Lung (tissue), 4 donors: ENCODE measurements around the gene LCE1E. TPM values are rescaled to one million over a fixed set of nuclear protein-coding genes. Genes with fewer than 3 reads are reported as not detected.

Source experiments
- polyA plus RNA-seq, 2 donors: library from polyadenylated mRNA; stranded (reverse); fragments of 200-250 nt; gene quantifications; one replicate each; pipeline ENCODE4 v1.2.1, GENCODE V29; 2013
- total RNA-seq, 2 donors: library from RNA; depleted of rRNA in 1 of 2; stranded (reverse); fragments of >200 nt in 1 of 2; gene quantifications; one replicate each; pipeline ENCODE4 v1.2.1, GENCODE V29; 2014 to 2021
- donor health status: Bipolar disorder and iron deficiency.
- donor health status: healthy.
- donor health status: DM: yes; HTN: yes; CAD: no.

Gene LCE1E
- total and polyA plus RNA-seq, 4 donors = not detected

Other genes starting within 250 kb of the LCE1E start
- not detected for gene LCE3E, start 219.5 kb upstream of the LCE1E start, total RNA-seq
- not detected for gene LCE3E, start 219.5 kb upstream of the LCE1E start, polyA plus RNA-seq
- gene LCE3D, start 205.7 kb upstream of the LCE1E start, total RNA-seq = not detected
- gene LCE3D, start 205.7 kb upstream of the LCE1E start, polyA plus RNA-seq = not detected
- gene LCE3C, start 186.0 kb upstream of the LCE1E start, total RNA-seq = not detected
- not detected for gene LCE3C, start 186.0 kb upstream of the LCE1E start, polyA plus RNA-seq
- gene LCE3B, start 172.4 kb upstream of the LCE1E start, total RNA-seq = not detected
- not detected for gene LCE3B, start 172.4 kb upstream of the LCE1E start, polyA plus RNA-seq
- gene LCE3A, start 163.2 kb upstream of the LCE1E start, total RNA-seq = not detected
- not detected for gene LCE3A, start 163.2 kb upstream of the LCE1E start, polyA plus RNA-seq
- gene LCE2D, start 122.9 kb upstream of the LCE1E start, total RNA-seq = not detected
- not detected for gene LCE2D, start 122.9 kb upstream of the LCE1E start, polyA plus RNA-seq
- not detected for gene LCE2C, start 111.0 kb upstream of the LCE1E start, total RNA-seq
- not detected for gene LCE2C, start 111.0 kb upstream of the LCE1E start, polyA plus RNA-seq
- not detected for gene LCE2B, start 100.1 kb upstream of the LCE1E start, total RNA-seq
- gene LCE2B, start 100.1 kb upstream of the LCE1E start, polyA plus RNA-seq = not detected
- not detected for gene LCE2A, start 87.9 kb upstream of the LCE1E start, total RNA-seq
- not detected for gene LCE2A, start 87.9 kb upstream of the LCE1E start, polyA plus RNA-seq
- not detected for gene LCE4A, start 78.1 kb upstream of the LCE1E start, total RNA-seq
- gene LCE4A, start 78.1 kb upstream of the LCE1E start, polyA plus RNA-seq = not detected
- not detected for gene KPRP, start 28.2 kb upstream of the LCE1E start, total RNA-seq
- gene KPRP, start 28.2 kb upstream of the LCE1E start, polyA plus RNA-seq = not detected
- gene LCE1F, start 11.1 kb upstream of the LCE1E start, total RNA-seq = not detected
- not detected for gene LCE1F, start 11.1 kb upstream of the LCE1E start, polyA plus RNA-seq
- not detected for gene LCE1D, start 10.5 kb downstream of the LCE1E start, total RNA-seq
- gene LCE1D, start 10.5 kb downstream of the LCE1E start, polyA plus RNA-seq = not detected
- gene LCE1C, start 20.4 kb downstream of the LCE1E start, total RNA-seq = not detected
- not detected for gene LCE1C, start 20.4 kb downstream of the LCE1E start, polyA plus RNA-seq
- not detected for gene LCE1B, start 25.7 kb downstream of the LCE1E start, total RNA-seq
- not detected for gene LCE1B, start 25.7 kb downstream of the LCE1E start, polyA plus RNA-seq
- not detected for gene LCE1A, start 41.2 kb downstream of the LCE1E start, total RNA-seq
- gene LCE1A, start 41.2 kb downstream of the LCE1E start, polyA plus RNA-seq = not detected
- not detected for gene LCE6A, start 56.6 kb downstream of the LCE1E start, total RNA-seq
- not detected for gene LCE6A, start 56.6 kb downstream of the LCE1E start, polyA plus RNA-seq
- gene LCE7A, start 73.7 kb downstream of the LCE1E start, total RNA-seq = not detected
- not detected for gene LCE7A, start 73.7 kb downstream of the LCE1E start, polyA plus RNA-seq
- gene SMCP, start 92.1 kb downstream of the LCE1E start, total RNA-seq = not detected
- gene SMCP, start 92.1 kb downstream of the LCE1E start, polyA plus RNA-seq = not detected
- gene IVL, start 122.3 kb downstream of the LCE1E start, total RNA-seq = under 1 TPM in 1 of 2 donors, not detected in 1; 0.31 TPM
- under 1 TPM; 0.22 to 0.52 TPM for gene IVL, start 122.3 kb downstream of the LCE1E start, polyA plus RNA-seq
- not detected for gene SPRR5, start 160.9 kb downstream of the LCE1E start, total RNA-seq
- gene SPRR5, start 160.9 kb downstream of the LCE1E start, polyA plus RNA-seq = under 1 TPM in 1 of 2 donors, not detected in 1; 0.05 TPM
- not detected for gene SPRR4, start 184.4 kb downstream of the LCE1E start, total RNA-seq
- not detected for gene SPRR4, start 184.4 kb downstream of the LCE1E start, polyA plus RNA-seq
- gene SPRR1A, start 197.8 kb downstream of the LCE1E start, total RNA-seq = not detected
- gene SPRR1A, start 197.8 kb downstream of the LCE1E start, polyA plus RNA-seq = not detected
- gene SPRR3, start 215.5 kb downstream of the LCE1E start, total RNA-seq = 1 to 10 TPM in 1 of 2 donors, not detected in 1; 1.9 TPM
- 1 to 10 TPM in 1 of 2 donors, under 1 TPM in 1; 0.50 to 1.2 TPM for gene SPRR3, start 215.5 kb downstream of the LCE1E start, polyA plus RNA-seq
- gene SPRR1B, start 244.9 kb downstream of the LCE1E start, total RNA-seq = not detected
- 1 to 10 TPM in 1 of 2 donors, under 1 TPM in 1; 0.31 to 1.9 TPM for gene SPRR1B, start 244.9 kb downstream of the LCE1E start, polyA plus RNA-seq